IMR-90 (cell line): ENCODE measurements around the gene PRR18. TPM values are rescaled to one million over a fixed set of nuclear protein-coding genes. Genes with fewer than 3 reads are reported as not detected.

Experiments
- ATAC-seq: fragments of 200-7000 bp; cut with Tn5 transposase; 2 replicates; pipeline ENCODE4 v1.9.1; 2020; ENCODE audit warnings: low read depth, mild to moderate bottlenecking, moderate library complexity
- BruUV-seq: library from RNA; stranded (reverse); fragments of 400-500 nt; replicated peaks from 2 replicates; lab custom pipeline; 2021; lab: Mats Ljungman, UMichigan
- CTCF ChIA-PET: fragments of 300-600 bp; formaldehyde crosslinking; extraction: SDS; loops from one replicate; lab custom pipeline; 2021; ENCODE audit warnings: antibody characterized with exemption; lab: Yijun Ruan, JAX
- POLR2A ChIA-PET: fragments of 300-600 bp; sonication (Branson Sonifier 250); formaldehyde crosslinking; loops from one replicate; lab custom pipeline; 2022; ENCODE audit warnings: antibody characterized with exemption; ENCODE audit not compliant: unreplicated experiment; lab: Charles Lee
- DNase-seq: peaks from one replicate; pipeline ENCODE4 v3.0.0; 2013
- H2AFZ ChIP-seq: replicated peaks from 2 replicates; pipeline ENCODE3; 2013; ENCODE audit warnings: low read length, mild to moderate bottlenecking; ENCODE audit not compliant: poor library complexity
- H2AK5ac ChIP-seq: 2 replicates; pipeline ENCODE4 v1.6.1; 2013; ENCODE audit warnings: low read depth, low read length, inconsistent platforms
- H2AK9ac ChIP-seq: replicated peaks from 2 replicates; pipeline ENCODE3; 2013; ENCODE audit warnings: mild to moderate bottlenecking, low read depth, low read length, moderate library complexity; ENCODE audit not compliant: poor library complexity
- H2BK120ac ChIP-seq: 2 replicates; pipeline ENCODE4 v1.6.1; 2013; ENCODE audit warnings: low read depth, low read length, inconsistent platforms
- H2BK15ac ChIP-seq: 3 replicates; pipeline ENCODE4 v1.6.1; 2013; ENCODE audit warnings: low read depth, low read length, inconsistent platforms
- H2BK20ac ChIP-seq: 2 replicates; pipeline ENCODE4 v1.6.1; 2013; ENCODE audit warnings: low read depth, mild to moderate bottlenecking, inconsistent platforms, low read length, moderate library complexity
- H2BK5ac ChIP-seq: 2 replicates; pipeline ENCODE4 v1.6.1; 2013; ENCODE audit warnings: mild to moderate bottlenecking, low read depth, low read length, inconsistent platforms; ENCODE audit not compliant: poor library complexity, severe bottlenecking
- H3K14ac ChIP-seq: replicated peaks from 2 replicates; pipeline ENCODE4 v1.6.1; 2013; ENCODE audit warnings: low read depth, low read length, inconsistent platforms
- H3K18ac ChIP-seq: 2 replicates; pipeline ENCODE4 v1.6.1; 2013; ENCODE audit warnings: low read depth, low read length, control low read depth
- H3K23ac ChIP-seq: 2 replicates; pipeline ENCODE4 v1.6.1; 2013; ENCODE audit warnings: low read depth, low read length, inconsistent platforms
- H3K27ac ChIP-seq: 2 replicates; pipeline ENCODE4 v1.5.1; 2013; ENCODE audit warnings: mild to moderate bottlenecking, control low read depth, low read length; ENCODE audit not compliant: insufficient read depth
- H3K27me3 ChIP-seq: 2 replicates; pipeline ENCODE4 v1.6.1; 2013; ENCODE audit warnings: low read length; ENCODE audit not compliant: control insufficient read depth, insufficient read depth
- H3K36me3 ChIP-seq: 2 replicates; pipeline ENCODE4 v1.6.1; 2013; ENCODE audit warnings: low read length, mixed read lengths; ENCODE audit not compliant: control insufficient read depth, insufficient read depth
- H3K4ac ChIP-seq: 2 replicates; pipeline ENCODE4 v1.6.1; 2013; ENCODE audit warnings: low read depth, low read length, inconsistent platforms
- H3K4me1 ChIP-seq: 2 replicates; pipeline ENCODE4 v1.6.1; 2013; ENCODE audit warnings: low read length, mixed read lengths; ENCODE audit not compliant: control insufficient read depth, insufficient read depth
- H3K4me2 ChIP-seq: 2 replicates; pipeline ENCODE4 v1.6.1; 2013; ENCODE audit warnings: low read depth, mild to moderate bottlenecking, control low read depth, low read length, moderate library complexity
- H3K4me3 ChIP-seq: 2 replicates; pipeline ENCODE4 v1.5.1; 2013; ENCODE audit warnings: low read depth, mild to moderate bottlenecking, control low read depth, low read length, moderate library complexity; ENCODE audit not compliant: insufficient read depth
- H3K56ac ChIP-seq: 2 replicates; pipeline ENCODE4 v1.6.1; 2013; ENCODE audit warnings: low read length, inconsistent platforms; ENCODE audit not compliant: insufficient read depth; ENCODE audit errors: extremely low read depth
- H3K79me1 ChIP-seq, 2 experiments: 2 replicates each; pipeline ENCODE4 v1.6.1; 2013; ENCODE audit warnings: low read length in 2 of 2, inconsistent platforms in 1 of 2, low read depth in 1 of 2
- H3K9ac ChIP-seq: 2 replicates; pipeline ENCODE4 v1.6.1; 2013; ENCODE audit warnings: low read depth, low read length, control low read depth
- H3K9me1 ChIP-seq: 2 replicates; pipeline ENCODE4 v1.6.1; 2013; ENCODE audit warnings: low read length, inconsistent platforms; ENCODE audit not compliant: insufficient read depth
- H3K9me3 ChIP-seq: 2 replicates; pipeline ENCODE4 v1.6.1; 2013; ENCODE audit warnings: low read length; ENCODE audit not compliant: control insufficient read depth, insufficient read depth
- H4K20me1 ChIP-seq: 2 replicates; pipeline ENCODE4 v1.6.1; 2013; ENCODE audit warnings: low read length, inconsistent platforms; ENCODE audit not compliant: insufficient read depth
- H4K5ac ChIP-seq: 2 replicates; pipeline ENCODE4 v1.6.1; 2013; ENCODE audit warnings: mild to moderate bottlenecking, low read depth, low read length, control low read depth
- H4K8ac ChIP-seq, 2 experiments: 2 replicates each; pipeline ENCODE4 v1.6.1; 2013; ENCODE audit warnings: low read depth in 2 of 2, low read length in 2 of 2, control low read depth in 1 of 2, inconsistent platforms in 1 of 2
- H4K91ac ChIP-seq: 2 replicates; pipeline ENCODE4 v1.6.1; 2013; ENCODE audit warnings: low read depth, low read length, inconsistent platforms; ENCODE audit not compliant: insufficient read depth
- BHLHE40 ChIP-seq: fragments of 150-350 bp; IDR thresholded peaks from 2 replicates; pipeline ENCODE4 v1.6.1; 2016; ENCODE audit warnings: mild to moderate bottlenecking, low read depth, low read length
- FOS ChIP-seq: fragments of 150-350 bp; IDR thresholded peaks from 2 replicates; pipeline ENCODE4 v1.6.1; 2016; ENCODE audit warnings: low read depth, low read length
- MAZ ChIP-seq: IDR thresholded peaks from 2 replicates; pipeline ENCODE4 v1.6.1; 2012; ENCODE audit warnings: low read depth, mild to moderate bottlenecking, low read length, improper control_type of control experiment, moderate library complexity, borderline replicate concordance
- POLR2A ChIP-seq: IDR thresholded peaks from 2 replicates; pipeline ENCODE4 v1.6.1; 2012; ENCODE audit warnings: mild to moderate bottlenecking, low read depth, low read length
- SMC3 ChIP-seq: fragments of 150-350 bp; IDR thresholded peaks from 2 replicates; pipeline ENCODE4 v1.6.1; 2016; ENCODE audit warnings: low read depth, mild to moderate bottlenecking, antibody characterized with exemption, low read length, moderate library complexity
- WGBS, 2 experiments: methylation state at CpG; one replicate each; pipeline versions ENCODE4 v1.1.5 to v1.1.7; 2013; ENCODE audit warnings: missing lambda C conversion rate in 2 of 2; ENCODE audit not compliant: insufficient read length in 1 of 2; ENCODE audit errors: extremely low coverage in 2 of 2; 5-methylcytosine and 5-hydroxymethylcytosine counted together
- dilution Hi-C: fragments of 300-500 bp; cut with HindIII; formaldehyde crosslinking; loops from one replicate; pipeline ENCODE4 v1.14.3; 2018; ENCODE audit warnings: low sequenced_read_pairs; ENCODE audit not compliant: unreplicated experiment
- in situ Hi-C: fragments of 300-500 bp; cut with MboI; formaldehyde crosslinking; loops from 3 replicates; pipeline ENCODE4 v1.14.3; 2019; ENCODE audit warnings: low sequenced_read_pairs, inconsistent platforms, mixed read lengths
- intact Hi-C: fragments of 100-400 bp; cut with micrococcal nuclease; formaldehyde crosslinking; loops from 2 replicates; pipeline ENCODE4 v1.10.0; 2022
- polyA plus RNA-seq, 3 experiments: library from polyadenylated mRNA; depleted of rRNA; stranded (reverse); fragments of >200 nt; gene quantifications; 2 replicates each; pipeline ENCODE4 v1.2.3, GENCODE V29; 2012; ENCODE audit warnings: low replicate concordance in 1 of 3
- total RNA-seq: library from RNA; depleted of rRNA; stranded (reverse); fragments of >200 nt; gene quantifications from 2 replicates; pipeline ENCODE4 v1.2.3, GENCODE V29; 2012
- TF ChIP-seq, protein P1 (sequence below): fragments of 150-350 bp; IDR thresholded peaks from 2 replicates; pipeline ENCODE4 v1.6.1; 2017; ENCODE audit warnings: mild to moderate bottlenecking, antibody characterized with exemption, low read length, low read depth
- TF ChIP-seq, protein P2 (sequence below): fragments of 150-350 bp; IDR thresholded peaks from 2 replicates; pipeline ENCODE4 v1.6.1; 2016; ENCODE audit warnings: low read depth, mild to moderate bottlenecking, low read length, moderate library complexity, borderline replicate concordance

Gene PRR18
- total and polyA plus RNA-seq, 2 of the 4 experiments (the other 2 are of a cell fraction) = not detected

DNA sequence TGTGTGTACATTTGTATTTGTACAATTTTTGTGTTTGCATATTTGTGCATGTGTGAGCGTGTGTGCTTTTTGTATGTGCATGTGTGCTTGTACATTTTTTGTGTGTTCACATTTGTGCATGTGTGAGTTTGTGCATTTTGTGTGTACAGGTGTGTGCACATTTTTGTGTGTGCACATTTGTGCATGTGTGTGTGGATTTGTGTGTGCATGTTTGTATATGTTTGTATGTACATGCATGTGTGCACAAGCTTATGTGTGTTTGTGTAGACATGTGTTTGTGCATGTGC, 28.9 kb downstream of the PRR18 start:
- H4K20me1 ChIP-seq = no peaks in the 10 kb centered on the region
- H3K4ac ChIP-seq = no peak overlapping the region
- peaks cover 19% of the 10 kb centered on the region for H3K27me3 ChIP-seq
- intact Hi-C loops (loop anchor here (5.0 kb wide), 1 partner anchor 103 kb away; the partner anchor contains the start of gene MPC1), in situ Hi-C loops (loop anchor here (5.0 kb wide), 1 partner anchor 118 kb away; no protein-coding TSS in a partner anchor), dilution Hi-C loops (no loop called here)
- H3K4me3 ChIP-seq = no peak overlapping the region
- H3K23ac ChIP-seq = no peak overlapping the region
- no peak overlapping the region for H3K56ac ChIP-seq
- TF ChIP-seq SMC3 = no peak
- TF ChIP-seq MAZ = no peak
- TF ChIP-seq BHLHE40 = no peak
- TF ChIP-seq, protein P1, sequence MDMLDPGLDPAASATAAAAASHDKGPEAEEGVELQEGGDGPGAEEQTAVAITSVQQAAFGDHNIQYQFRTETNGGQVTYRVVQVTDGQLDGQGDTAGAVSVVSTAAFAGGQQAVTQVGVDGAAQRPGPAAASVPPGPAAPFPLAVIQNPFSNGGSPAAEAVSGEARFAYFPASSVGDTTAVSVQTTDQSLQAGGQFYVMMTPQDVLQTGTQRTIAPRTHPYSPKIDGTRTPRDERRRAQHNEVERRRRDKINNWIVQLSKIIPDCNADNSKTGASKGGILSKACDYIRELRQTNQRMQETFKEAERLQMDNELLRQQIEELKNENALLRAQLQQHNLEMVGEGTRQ = no peak
- TF ChIP-seq FOS = no peak
- TF ChIP-seq POLR2A = no peak
- TF ChIP-seq, protein P2, sequence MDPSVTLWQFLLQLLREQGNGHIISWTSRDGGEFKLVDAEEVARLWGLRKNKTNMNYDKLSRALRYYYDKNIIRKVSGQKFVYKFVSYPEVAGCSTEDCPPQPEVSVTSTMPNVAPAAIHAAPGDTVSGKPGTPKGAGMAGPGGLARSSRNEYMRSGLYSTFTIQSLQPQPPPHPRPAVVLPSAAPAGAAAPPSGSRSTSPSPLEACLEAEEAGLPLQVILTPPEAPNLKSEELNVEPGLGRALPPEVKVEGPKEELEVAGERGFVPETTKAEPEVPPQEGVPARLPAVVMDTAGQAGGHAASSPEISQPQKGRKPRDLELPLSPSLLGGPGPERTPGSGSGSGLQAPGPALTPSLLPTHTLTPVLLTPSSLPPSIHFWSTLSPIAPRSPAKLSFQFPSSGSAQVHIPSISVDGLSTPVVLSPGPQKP = no peak
- no peak overlapping the region for H3K4me2 ChIP-seq
- ATAC-seq (no peak), DNase-seq (no peak)
- no peak overlapping the region for H2BK5ac ChIP-seq
- no peaks in the 10 kb centered on the region for H3K79me1 ChIP-seq
- H2AK9ac ChIP-seq = no peak overlapping the region
- POLR2A ChIA-PET = no interaction called here
- H3K18ac ChIP-seq = no peak overlapping the region
- no peak overlapping the region for H3K27ac ChIP-seq
- no peak overlapping the region for H4K5ac ChIP-seq
- no peak overlapping the region for H2BK120ac ChIP-seq
- no peaks in the 10 kb centered on the region for H3K36me3 ChIP-seq
- no peak overlapping the region for H4K91ac ChIP-seq
- H3K14ac ChIP-seq = no peak overlapping the region
- 50% methylated on average over 1 of the region's 1 CpG; no CpG with 5 or more reads in 1 of the 2 experiments for WGBS, 2 experiments
- no peak overlapping the region for H3K9ac ChIP-seq
- H3K9me3 ChIP-seq = no peaks in the 10 kb centered on the region
- H2BK20ac ChIP-seq = no peak overlapping the region
- CTCF ChIA-PET = no interaction called here
- BruUV-seq = no TSS peak
- no peak overlapping the region for H2AK5ac ChIP-seq
- H2BK15ac ChIP-seq = no peak overlapping the region
- H3K4me1 ChIP-seq = no peaks in the 10 kb centered on the region
- no peaks in the 10 kb centered on the region for H3K9me1 ChIP-seq
- peak overlapping the region; percentile 3 for H2AFZ ChIP-seq
- H4K8ac ChIP-seq = no peak overlapping the region
